Measurements from ENCODE around the gene ARL11. TPM values are rescaled to one million over a fixed set of nuclear protein-coding genes. Genes with fewer than 3 reads are reported as not detected.

Gene ARL11
- total RNA-seq, 4 donors from 2014 or later: 0.16 to 0.55 (median 0.28) TPM

DNA sequence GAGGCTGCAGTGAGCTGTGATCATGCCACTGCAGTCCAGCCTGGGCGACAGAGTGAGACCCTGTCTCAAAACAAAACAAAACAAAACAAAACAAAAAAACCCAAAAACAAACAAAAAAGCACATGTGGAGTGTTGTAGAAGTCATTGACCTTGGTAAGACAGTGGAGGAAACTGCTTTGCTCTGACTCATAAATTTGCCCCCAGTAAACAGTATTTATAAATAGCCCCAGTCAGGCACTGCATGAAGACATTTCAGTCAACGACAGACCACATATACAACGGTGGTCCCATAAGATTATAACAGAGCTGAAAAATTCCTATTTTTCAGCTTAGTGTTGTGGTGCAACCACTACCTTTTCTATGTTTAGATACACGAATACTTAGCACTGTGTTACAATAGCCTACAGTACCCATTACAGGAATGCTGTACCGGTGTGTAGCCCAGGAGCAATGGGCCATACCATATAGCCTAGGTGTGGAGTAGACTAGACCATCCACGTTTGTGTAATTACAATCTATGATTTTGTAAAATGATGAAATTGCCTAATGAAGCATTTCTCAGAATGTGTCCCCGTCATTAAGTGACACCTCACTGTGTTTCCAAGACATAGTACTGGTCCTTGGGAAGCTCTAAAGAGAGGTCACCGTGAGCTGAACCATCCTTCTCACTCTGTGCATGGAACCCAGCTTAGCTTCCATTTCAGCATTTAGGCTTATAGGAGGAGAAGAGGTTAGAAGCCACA is 1.1 kb downstream of the ARL11 start:
- no peak overlapping the region for H3K4me3 ChIP-seq
- H3K4me1 ChIP-seq: no peaks in the 10 kb centered on the region
- H3K27me3 ChIP-seq: no peaks in the 10 kb centered on the region
- TF ChIP-seq EP300 (IDR thresholded peaks at IDR 0.05) (no peak), POLR2AphosphoS5 (IDR thresholded peaks at IDR 0.05) (no peak), POLR2A (IDR thresholded peaks at IDR 0.05) (no peak)
- TF ChIP-seq, protein P1, sequence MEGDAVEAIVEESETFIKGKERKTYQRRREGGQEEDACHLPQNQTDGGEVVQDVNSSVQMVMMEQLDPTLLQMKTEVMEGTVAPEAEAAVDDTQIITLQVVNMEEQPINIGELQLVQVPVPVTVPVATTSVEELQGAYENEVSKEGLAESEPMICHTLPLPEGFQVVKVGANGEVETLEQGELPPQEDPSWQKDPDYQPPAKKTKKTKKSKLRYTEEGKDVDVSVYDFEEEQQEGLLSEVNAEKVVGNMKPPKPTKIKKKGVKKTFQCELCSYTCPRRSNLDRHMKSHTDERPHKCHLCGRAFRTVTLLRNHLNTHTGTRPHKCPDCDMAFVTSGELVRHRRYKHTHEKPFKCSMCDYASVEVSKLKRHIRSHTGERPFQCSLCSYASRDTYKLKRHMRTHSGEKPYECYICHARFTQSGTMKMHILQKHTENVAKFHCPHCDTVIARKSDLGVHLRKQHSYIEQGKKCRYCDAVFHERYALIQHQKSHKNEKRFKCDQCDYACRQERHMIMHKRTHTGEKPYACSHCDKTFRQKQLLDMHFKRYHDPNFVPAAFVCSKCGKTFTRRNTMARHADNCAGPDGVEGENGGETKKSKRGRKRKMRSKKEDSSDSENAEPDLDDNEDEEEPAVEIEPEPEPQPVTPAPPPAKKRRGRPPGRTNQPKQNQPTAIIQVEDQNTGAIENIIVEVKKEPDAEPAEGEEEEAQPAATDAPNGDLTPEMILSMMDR (IDR thresholded peaks at IDR 0.05): no peak
- H3K9me3 ChIP-seq: no peaks in the 10 kb centered on the region
- no peaks in the 10 kb centered on the region for H3K36me3 ChIP-seq
- H3K27ac ChIP-seq: no peak overlapping the region
- no peak for DNase-seq (ENCODE audit: low spot score in 2 of 2)
- 80% methylated on average over 8 of the region's 8 CpGs for WGBS

DNA sequence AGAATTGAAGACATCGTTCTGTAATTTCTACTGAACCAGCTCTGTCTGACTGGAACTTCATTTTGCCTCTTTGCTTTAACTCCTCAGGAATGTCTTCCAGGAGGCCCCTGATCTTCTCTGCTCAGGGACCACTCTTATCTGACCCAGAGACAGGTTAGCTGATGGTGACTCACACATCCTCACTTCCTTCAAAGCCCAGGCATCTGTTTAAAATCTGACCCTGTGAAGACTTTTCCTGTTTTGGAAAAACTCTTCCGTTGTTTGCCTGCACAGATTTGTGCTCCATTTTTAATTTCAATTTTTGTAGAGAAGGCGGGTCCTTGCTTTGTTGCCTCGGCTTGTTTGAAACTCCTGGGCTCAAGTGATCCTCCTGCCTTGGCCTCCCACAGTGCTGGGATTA is 1.6 kb downstream of the ARL11 start:
- Histone ChIP-seq H3K27me3 (no peaks in the 10 kb centered on the region), H3K9me3 (no peaks in the 10 kb centered on the region), H3K4me1 (no peaks in the 10 kb centered on the region), H3K4me3 (no peak overlapping the region), H3K36me3 (no peaks in the 10 kb centered on the region), H3K27ac (no peak overlapping the region)
- DNase-seq (ENCODE audit: low spot score in 2 of 2): no peak
- WGBS: 78% methylated on average over 4 of the region's 4 CpGs
- TF ChIP-seq, protein P1 (IDR thresholded peaks at IDR 0.05): no peak
- TF ChIP-seq POLR2AphosphoS5 (IDR thresholded peaks at IDR 0.05) (no peak), EP300 (IDR thresholded peaks at IDR 0.05) (no peak), POLR2A (IDR thresholded peaks at IDR 0.05) (no peak)

DNA sequence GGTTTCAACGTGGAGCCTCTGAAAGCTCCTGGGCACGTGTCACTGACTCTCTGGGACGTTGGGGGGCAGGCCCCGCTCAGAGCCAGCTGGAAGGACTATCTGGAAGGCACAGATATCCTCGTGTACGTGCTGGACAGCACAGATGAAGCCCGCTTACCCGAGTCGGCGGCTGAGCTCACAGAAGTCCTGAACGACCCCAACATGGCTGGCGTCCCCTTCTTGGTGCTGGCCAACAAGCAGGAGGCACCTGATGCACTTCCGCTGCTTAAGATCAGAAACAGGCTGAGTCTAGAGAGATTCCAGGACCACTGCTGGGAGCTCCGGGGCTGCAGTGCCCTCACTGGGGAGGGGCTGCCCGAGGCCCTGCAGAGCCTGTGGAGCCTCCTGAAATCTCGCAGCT is 2.3 kb downstream of the ARL11 start:
- no peaks in the 10 kb centered on the region for H3K36me3 ChIP-seq
- no peak overlapping the region for H3K4me3 ChIP-seq
- no peaks in the 10 kb centered on the region for H3K27me3 ChIP-seq
- no peak overlapping the region for H3K27ac ChIP-seq
- TF ChIP-seq EP300 (IDR thresholded peaks at IDR 0.05) (no peak), POLR2A (IDR thresholded peaks at IDR 0.05) (no peak), POLR2AphosphoS5 (IDR thresholded peaks at IDR 0.05) (no peak)
- TF ChIP-seq, protein P1 (IDR thresholded peaks at IDR 0.05): no peak
- 89% methylated on average over 7 of the region's 16 CpGs for WGBS
- no peak for DNase-seq (ENCODE audit: low spot score in 2 of 2)
- no peaks in the 10 kb centered on the region for H3K9me3 ChIP-seq
- no peaks in the 10 kb centered on the region for H3K4me1 ChIP-seq

DNA sequence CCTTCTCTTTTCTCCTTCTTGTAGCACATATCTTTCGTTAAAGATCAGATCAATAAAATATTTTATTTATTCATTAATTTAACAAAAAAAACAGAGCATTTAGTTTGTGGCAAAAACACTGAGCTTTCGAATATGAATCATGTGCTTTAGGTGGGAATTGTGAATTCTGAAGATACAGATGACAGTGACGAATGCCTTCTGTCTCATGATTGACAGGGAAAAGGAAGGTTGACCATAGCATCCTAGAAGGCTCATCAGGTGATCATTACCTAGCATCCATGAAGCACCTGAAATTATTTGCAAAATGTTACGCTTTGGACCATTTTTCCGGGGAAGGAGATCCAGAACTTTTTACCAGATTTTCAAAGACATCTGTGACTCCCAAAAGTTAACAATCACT is 3.8 kb downstream of the ARL11 start:
- TF ChIP-seq POLR2A (IDR thresholded peaks at IDR 0.05): no peak
- no peaks in the 10 kb centered on the region for H3K4me1 ChIP-seq
- WGBS: 95% methylated on average over 5 of the region's 5 CpGs

DNA sequence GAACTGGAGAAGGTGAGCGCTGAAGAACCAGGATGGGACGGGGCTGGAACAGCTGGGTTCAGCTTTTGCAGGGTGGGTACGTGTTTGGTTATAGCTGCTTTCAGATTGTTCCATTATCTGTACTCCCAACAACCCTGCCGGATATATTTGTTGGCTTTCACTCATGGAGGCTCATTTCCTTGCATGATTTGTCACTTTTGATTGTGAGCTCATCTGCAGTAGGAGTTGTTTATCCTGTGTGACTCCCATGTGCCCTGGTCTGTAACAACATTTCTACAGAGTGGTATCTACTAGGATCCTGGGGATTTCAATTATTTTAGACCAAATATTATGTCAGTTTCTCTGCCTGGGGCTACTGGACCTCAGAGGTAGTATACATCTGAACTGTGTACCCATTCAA is 5.4 kb downstream of the ARL11 start:
- no peak for DNase-seq (ENCODE audit: low spot score in 2 of 2)
- WGBS: 80% methylated on average over 4 of the region's 4 CpGs
- Histone ChIP-seq H3K36me3 (no peaks in the 10 kb centered on the region), H3K9me3 (no peaks in the 10 kb centered on the region), H3K27me3 (no peaks in the 10 kb centered on the region), H3K4me1 (no peaks in the 10 kb centered on the region), H3K27ac (no peak overlapping the region), H3K4me3 (no peak overlapping the region)
- TF ChIP-seq, protein P1 (IDR thresholded peaks at IDR 0.05): no peak
- TF ChIP-seq EP300 (IDR thresholded peaks at IDR 0.05) (no peak), POLR2A (IDR thresholded peaks at IDR 0.05) (no peak), POLR2AphosphoS5 (IDR thresholded peaks at IDR 0.05) (no peak)

More for the DNA sequence above, 3.8 kb downstream of the ARL11 start:
- no peak overlapping the region for H3K27ac ChIP-seq
- H3K4me3 ChIP-seq: no peak overlapping the region
- H3K9me3 ChIP-seq: no peaks in the 10 kb centered on the region
- no peak for DNase-seq (ENCODE audit: low spot score in 2 of 2)
- no peaks in the 10 kb centered on the region for H3K27me3 ChIP-seq
- no peaks in the 10 kb centered on the region for H3K36me3 ChIP-seq

All from suprapubic skin (tissue), 4 donors.